Activated CD4-positive, alpha-beta T cell treated with anti-CD3 and anti-CD28 coated beads for 4 hours (primary cell): Measurements from ENCODE around the gene DTX4.

ENCODE experiments used
- DNase-seq, 2 donors: peaks; one replicate each; pipeline ENCODE4 v3.0.0-alpha.2; 2020

DTX4 gene

DNA sequence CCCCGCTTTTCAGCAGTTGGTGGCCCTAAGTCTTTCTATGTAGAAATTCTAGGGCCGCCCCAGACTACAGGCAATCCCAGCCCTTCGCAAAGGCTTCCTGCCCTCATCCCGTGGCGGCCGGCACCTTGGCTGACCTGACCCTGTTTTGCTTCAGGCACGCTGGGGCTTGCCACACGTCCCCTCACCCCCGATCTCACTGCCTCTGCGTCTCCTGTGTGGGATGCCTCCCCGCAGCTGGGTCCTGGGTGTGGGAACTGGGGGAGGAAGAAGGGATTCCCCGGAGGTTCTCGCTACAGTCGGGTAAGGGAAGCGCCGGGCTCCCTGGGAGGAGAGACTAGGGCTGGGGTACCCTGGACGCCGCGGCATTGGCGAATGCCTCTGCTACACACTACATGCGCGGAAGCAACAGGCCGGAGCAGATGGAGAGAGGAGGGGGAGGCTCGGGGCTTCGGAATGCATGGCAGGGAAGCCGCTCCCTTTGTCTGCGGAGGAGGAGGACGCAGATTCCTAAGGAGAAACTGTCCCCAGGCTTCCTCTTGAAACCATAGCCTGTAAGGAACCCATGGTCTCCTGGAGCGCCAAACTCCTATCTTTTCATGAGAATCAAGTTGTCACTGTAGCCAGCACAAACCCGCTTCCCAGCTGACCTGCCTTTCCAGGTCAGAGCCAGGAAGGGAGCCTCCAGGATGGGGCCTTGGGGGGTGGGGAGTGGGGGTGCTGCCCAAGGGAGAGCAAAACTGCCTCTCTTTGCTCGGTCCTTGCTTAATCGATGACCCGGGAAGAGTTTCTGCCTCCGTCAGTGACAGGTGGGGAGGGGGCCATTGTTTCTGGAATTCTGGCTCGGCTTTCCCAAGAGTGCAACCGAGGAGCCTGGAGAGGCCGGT, 1.4 kb downstream of the DTX4 start:
- peak in 1 of 2 donors; percentile 4 for DNase-seq

DNA sequence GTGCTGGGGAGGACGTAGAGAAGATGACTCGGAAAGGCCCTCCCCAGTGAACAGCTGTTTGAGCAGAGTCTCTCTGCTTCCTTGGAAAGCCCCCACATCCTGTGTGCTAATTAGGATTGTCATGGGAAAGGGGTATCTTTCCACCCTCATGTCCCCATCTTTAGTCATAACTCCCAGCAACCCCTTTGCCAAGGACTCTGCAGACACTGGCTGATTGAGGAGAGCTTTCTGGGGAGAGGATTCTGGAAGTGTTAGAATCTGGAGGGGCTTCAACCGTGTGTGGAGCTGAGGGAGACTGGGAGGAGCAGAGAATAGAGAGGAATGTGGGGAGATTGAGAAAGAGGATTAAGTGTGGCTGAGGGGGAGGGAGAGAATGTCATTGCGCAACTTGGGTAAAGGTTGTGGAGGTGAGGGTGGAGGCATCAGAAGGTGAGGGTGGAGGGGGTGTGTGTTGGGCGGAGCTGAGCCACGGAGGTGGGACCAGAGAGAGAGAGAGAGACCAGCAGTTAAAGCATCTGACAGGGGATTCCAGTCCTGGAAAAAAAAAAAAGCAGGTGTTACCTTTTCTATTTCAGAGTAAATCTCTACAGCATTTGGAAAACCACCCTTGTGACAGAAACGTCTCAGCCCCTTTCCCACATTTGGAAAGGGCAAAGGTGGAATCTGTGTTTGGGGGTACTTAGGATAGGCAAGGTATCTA, 2.2 kb downstream of the DTX4 start:
- DNase-seq, result peak in 1 of 2 donors; percentile 12

DNA sequence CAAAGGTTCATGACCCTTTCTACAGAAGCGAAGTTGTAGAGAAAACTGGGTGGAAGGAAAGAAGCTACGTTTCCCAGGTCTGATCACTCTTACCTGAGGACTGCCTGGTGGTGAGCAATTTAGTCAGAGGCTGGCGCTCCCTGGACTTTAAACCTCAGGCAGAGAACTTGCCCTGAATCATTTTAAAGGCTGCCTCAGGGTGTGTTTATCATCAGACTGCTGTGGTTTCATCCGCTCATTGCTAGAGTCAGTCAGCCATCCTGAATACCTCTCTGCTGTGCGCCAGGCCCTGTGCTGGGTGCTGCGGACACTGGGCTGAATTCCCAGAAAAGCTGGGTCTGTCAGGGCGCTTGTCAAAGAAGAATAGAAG, 2.7 kb downstream of the DTX4 start:
- no peak for DNase-seq

DNA sequence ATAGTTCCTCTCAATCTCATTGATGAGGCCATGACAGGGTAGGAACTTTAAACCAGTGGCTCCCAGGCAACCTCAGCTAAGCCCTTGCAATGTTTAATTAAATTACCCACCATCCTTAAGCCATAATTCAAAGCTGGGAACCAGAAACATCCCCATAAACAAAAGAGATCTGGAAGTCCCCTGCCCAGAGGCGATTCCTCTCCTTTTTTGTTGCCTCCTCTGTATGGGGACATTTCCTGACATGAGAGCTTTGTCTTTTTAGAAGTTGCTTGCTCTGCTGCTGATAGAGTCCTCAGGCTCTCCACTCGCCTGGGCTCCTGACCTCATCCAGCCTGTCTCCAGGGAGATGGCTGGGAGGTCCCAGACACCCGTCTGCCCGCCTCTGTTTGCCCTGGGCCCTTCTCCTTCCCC, 3.2 kb downstream of the DTX4 start:
- DNase-seq, result no peak

DNA sequence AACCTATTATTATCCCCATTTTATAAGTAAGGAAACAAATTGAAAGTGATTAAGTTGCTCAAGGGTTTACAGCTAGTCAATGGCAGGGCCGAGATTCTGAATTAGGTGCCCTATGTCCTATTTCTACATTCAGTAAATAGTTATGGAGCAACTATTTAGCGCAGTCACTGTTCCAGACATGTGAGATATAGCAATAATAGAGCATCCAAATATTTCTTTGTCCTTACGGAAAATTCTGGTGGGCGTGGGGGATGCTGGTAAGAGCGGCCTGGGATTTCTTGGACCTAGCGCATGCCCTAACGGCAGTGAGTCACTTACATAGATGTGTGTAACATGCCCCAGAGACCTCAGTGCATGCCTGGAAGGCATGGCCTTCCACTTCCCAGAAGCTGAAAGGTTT, 4.4 kb downstream of the DTX4 start:
- DNase-seq, result no peak

DNA sequence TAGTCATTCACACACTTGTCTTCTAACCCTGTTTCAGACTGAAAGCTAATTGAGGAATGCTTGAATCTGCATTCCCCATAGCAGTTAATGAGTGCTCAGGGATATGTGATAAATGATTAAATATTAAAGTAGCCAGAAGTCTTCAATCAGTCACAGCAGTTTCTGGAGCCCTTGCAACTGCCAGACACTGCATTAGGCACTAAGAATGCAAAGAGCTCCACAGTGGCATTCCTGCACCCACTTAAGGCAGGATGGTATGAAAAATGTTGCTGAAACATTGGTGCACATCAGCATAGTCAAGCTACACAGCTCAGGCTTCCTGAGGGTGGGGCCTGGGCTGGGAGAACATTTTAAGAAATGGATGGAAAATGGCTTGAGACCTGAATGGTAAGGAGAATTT, 6.5 kb downstream of the DTX4 start:
- no peak for DNase-seq

DNA sequence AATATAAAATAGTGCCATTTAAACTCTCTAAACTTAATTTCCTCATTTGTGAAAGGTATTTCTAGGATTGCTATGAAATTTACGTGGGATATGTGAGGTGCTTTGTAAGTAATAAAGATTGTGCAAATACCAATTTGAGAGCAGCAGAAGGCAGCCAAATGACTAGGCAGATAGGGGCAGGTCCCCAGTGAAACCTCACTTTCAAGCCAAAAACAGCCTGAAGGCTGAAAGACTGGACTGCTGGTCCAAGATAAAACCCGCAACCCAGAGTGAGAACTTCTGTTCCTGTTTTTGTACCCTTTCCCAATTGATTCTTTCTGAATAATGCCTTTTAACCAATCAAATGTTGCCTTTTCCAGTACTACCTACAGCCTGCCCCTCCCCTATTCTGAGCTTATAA, 7.2 kb downstream of the DTX4 start:
- no peak for DNase-seq

DNA sequence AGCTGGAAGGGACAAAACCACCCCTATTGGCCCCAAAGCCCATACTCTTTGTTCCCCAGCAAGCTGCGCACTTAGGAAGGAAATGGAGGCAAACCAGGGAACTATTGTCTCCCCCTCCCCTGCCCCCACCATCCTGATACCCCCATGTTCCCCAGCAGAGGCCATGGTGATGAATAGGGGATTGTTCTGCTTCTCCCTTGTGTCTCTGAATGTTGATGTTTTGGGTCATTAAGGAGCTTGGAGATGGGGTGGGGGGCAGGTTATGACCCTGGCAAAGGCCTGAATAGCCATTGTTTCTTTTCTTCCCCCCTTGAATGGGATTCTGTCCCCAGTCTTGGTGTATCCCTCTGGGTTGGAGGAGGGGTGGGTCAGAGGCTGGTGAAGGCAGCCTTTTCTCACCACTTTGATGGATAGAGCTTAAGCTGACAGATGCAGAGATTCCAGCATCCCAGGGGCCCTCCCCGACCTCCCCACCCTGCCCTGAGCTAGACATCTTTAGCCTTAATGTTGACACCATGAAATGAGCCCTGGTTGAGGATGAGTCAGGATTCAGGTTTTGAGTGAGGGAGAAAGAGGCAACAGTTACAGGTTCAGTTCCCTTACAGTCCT, 8.3 kb downstream of the DTX4 start:
- no peak for DNase-seq

DNA sequence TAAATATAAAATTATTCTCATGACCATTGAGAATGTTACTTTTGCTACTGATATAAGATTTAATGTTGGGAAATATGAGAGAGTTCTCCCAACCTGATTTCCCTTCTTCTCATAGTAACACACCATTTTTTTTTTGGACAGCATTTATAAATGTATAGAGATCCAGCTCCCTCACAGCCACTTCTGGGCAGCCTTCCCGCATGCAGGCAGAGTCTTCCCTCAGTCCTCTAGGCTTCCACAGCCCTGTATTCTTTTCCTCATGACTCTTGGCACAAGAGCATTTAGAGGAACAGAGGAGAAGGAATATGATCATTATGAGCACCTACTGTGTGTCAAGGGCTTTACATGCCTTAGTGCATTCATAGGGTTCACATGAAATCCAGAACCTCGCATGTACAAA, 9.0 kb downstream of the DTX4 start:
- no peak for DNase-seq

DNA sequence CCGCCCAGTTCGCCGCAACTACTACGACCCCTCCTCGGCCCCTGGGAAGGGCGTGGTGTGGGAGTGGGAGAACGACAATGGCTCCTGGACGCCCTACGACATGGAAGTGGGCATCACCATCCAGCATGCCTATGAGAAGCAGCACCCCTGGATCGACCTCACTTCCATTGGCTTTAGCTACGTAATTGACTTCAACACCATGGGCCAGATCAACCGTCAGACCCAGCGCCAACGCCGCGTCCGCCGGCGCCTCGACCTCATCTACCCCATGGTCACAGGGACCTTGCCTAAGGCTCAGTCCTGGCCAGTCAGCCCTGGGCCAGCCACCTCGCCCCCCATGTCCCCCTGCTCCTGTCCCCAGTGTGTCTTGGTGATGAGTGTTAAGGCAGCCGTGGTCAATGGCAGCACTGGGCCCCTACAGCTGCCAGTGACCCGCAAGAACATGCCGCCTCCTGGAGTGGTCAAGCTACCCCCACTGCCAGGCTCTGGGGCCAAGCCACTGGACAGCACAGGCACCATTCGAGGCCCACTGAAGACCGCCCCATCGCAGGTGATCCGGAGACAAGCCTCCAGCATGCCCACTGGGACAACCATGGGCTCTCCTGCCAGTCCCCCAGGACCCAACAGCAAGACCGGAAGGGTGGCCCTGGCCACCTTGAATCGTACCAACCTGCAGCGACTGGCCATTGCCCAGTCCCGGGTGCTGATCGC, 10.0 kb downstream of the DTX4 start:
- no peak for DNase-seq

DNA sequence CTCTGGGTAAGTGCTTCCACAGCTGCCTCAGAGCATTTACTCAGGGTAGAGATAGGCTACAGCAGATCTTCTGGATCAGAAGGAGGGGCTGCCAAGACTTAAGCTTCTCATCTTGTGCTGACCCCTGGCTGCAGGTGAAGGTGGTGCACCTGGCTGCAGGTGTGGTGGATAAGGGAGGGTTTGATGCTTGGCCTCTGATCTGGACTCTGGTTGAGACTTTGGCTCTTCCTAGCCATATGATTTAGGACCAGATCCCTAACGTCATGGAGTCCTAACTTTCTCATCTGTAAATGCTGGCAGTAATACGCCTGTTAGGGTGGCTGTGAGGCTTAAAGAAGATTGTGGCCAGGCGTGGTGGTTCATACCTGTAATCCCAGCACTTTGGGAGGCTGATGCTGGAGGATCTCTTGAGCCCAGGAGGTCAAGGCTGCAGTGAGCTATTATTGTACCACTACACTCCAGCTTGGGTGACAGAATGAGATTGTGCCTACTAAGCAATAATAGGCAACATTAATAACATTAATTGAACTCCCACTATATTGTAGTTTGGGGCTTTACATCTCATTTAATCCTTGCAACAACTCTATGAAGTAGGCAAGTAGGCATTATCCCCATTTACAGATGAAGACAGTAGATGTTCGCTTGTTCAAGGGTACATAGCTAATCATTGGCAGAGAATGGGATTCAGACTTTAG, 10.7 kb downstream of the DTX4 start:
- peak in 1 of 2 donors; percentile 14 for DNase-seq

DNA sequence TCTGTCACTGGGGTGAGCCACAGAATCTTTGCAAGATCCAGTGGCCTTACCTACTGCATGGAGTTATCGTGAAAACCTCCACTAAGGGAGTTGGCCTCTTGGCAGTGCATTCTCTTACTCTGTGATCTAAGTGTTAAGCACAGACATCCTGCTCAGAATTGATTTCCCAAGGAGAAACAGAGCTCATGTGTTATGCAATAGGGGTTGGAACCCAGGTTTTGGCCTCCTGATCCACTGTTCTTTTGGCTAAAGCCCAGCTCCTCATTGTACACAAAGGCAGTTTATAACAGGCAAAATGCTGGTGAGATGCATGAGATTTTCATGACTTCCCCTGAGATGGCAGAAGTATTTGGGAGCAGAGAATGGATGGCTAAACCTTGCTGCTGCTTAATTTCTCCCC, 11.8 kb downstream of the DTX4 start:
- DNase-seq, result no peak

DNA sequence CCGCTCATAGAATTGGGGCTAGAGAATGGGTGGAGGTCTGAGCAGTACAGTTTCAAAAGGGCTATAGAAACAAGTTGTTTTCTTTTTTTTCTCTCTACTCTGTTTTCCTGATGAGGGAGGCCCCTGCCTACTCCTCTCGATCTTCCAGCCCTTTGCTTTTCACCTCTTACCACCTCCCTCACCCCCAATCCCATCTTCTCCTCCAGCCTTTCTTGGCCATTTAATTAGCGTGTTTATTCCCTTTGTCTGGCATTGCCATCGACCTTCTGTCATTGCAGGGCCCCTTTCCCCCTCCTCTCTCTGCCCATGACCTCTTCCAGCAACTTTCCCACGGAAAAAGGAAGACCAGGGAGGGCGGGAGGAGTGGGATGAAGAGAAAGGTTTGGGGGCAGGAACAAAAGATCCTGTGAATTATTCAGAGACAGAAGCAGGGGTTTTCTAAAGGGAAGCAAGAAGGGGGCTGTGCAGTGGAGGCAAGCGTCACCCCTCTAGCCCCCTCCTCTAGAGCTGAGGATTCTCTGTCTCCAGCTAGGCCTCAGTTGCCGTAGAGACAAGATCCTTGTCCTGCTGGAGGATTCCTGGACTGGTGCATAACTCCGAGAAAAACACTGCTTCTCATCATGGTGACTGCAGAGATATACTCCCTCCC, 12.9 kb downstream of the DTX4 start:
- DNase-seq, result no peak

DNA sequence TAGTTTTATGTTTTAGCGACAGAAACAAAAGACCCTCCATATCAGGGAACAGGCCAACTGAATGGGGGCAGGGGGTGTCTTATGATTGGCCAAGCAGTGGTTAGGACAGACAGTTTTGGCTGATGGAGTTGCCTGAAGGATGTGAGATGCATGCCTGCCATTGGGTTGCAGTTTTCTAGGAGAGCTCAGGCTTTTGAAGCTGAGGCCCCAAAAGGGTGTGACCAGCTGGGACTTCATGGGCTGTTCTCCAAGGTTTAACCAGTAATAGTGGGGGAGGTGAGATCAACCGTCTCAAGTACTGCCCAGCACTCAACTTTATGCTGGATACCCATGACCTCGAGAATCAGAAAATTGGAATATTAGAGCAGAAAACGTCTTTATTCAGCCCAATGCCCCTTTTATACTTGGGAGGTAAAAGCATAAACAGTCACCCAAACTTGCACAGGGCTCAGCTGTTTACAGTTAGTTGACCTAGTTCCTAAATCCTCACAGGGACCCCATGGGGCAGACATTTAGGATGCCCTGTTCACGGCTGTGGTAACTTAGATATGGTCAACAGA, 13.5 kb downstream of the DTX4 start:
- DNase-seq, result no peak

DNA sequence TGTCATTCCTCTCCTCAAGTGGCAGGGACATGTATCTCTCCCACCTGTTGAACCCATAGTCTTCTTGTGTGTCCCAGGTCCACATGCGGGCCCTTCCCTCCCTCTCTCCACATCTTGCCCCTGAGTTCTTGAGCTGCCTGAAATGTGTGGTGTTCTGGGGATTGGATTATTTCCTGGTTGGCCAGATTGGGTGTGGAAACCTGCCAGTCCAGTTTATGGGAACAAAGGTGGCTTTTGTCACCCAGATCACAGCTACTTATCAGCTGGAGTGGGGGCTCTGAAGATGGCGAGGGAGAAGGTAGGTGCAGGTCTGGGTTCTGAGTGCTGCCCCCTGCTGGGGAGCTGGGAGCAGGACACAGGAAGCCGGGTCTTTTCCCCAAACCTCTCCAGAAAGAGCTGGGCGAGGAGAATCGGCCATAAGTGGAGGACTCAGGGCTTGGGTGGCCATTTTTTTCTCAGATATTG, 14.2 kb downstream of the DTX4 start:
- DNase-seq, result peak; percentile 38 to 52

DNA sequence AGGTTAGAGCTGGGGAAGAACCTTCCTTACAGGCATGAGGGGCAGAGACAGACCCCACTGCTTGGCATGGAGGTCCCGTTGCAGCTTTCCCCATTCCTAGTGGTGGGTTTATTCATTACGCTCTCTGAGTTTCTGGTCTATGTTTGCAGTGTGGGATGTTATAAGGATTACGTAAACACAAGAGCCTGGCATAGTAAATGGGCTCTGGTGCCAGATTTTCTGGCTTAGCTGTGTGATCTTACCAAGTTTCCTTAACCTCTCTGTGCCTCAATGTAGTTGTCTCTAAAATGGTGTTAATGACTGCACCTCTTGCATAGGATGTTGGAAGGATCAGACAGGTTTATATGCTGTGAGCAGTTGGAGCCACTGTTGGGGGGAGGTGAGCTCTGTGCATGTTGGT, 15.1 kb downstream of the DTX4 start:
- no peak for DNase-seq

DNA sequence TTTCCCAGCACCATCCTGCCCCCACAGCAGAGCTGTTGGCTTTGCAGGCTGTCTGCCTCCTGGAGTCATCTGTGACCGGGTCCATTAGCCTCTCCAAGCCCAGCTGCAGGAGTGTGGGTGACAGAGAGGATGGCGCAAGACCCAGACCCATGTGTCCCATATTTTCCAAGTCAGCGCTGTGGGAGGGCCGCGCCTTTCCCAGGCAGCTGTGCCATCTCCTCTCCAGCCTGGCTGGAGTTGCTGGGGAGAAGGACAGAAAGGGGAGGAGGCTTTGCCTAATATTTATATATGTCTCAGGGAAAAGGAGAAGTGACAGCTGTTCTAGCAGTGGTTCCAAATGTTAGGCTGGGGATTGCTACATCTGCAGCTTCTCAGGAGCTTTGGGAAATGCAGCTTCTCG, 15.7 kb downstream of the DTX4 start:
- DNase-seq, result no peak

DNA sequence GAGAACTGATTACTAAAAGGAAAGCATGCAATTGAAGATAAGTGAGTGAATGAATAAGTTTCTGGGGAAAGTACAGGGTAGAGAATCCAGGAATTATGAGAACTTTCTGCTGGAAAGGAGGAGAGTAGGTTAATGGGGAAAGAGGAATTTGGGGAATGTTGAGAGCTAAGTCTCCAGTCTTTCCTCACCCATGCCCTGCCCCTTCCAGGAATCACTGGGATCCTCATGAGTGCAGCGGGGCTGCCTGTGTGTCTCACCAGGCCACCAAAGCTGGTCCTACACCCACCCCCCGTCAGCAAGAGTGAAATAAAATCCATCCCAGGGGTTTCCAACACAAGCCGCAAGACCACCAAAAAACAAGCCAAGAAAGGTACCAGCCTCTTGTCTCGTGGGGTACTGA, 17.0 kb downstream of the DTX4 start:
- DNase-seq, result no peak

DNA sequence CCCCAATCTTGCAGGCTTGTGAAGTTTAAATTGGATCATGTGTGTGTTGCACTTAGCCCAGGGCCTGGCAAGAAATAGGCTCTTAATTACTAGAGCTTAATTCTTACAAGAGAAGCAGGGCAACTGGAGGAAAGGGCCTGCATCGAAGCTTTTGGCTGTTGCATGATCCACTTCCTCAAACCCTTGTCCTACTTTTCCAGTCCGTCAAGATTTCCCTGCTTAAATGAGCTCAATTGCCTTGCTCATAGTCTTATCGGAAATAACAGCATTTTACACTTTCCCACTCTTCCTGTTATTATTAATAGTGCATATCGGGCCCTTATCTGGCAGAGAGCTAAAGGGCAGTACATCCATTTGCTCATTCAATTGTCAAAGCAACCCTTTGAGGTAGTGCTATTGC, 18.1 kb downstream of the DTX4 start:
- no peak for DNase-seq

DNA sequence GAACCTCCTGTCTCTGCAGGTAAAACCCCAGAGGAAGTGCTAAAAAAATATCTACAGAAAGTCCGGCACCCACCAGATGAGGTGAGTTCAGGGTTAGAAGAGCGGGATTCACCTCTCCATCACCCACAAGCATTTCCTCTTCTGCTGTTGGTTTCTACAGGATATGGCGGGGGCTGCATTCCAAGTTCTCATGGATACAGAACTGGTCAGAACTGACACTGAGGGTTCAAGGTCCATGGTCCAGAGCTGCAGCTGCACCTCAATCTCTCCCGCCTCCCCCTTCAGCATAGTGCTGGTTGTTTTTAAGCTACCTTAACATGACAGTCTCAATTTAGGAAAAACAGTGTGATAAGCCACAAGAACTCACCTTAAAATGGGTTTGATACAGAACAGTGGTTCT, 19.2 kb downstream of the DTX4 start:
- DNase-seq, result no peak

DNA sequence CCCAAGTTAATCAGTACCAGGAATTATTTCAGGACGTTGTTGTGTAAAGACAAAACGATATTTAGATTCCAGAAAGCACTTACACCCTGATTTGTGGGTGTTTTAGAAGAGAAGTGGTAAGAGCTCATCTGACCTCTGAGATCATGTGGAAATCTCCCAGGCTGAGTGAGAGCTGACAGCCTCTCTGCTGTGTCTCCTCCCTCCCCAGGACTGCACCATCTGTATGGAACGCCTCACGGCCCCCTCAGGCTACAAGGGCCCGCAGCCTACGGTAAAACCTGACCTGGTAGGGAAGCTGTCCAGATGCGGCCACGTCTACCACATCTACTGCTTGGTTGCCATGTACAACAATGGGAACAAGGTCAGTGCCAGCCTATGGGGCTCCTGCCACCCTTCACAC, 20.0 kb downstream of the DTX4 start:
- no peak for DNase-seq
